Esophagus muscularis mucosa (tissue), 4 donors: ENCODE results near the gene OR1D5.

Source experiments
- CTCF ChIP-seq, 3 experiments: fragments of 200-600 bp in 2 of 3; fragments of 450-650 bp in 1 of 3; sonication (generic) in 2 of 3; IDR thresholded peaks; one replicate each; pipeline ENCODE4 v1.5.1; 2017 to 2019; ENCODE audit warnings: antibody characterized with exemption in 3 of 3, mild to moderate bottlenecking in 2 of 3, moderate library complexity in 1 of 3
- EP300 ChIP-seq: sonication (generic); formaldehyde crosslinking; IDR thresholded peaks from one replicate; pipeline ENCODE4 v1.6.1; 2017; ENCODE audit warnings: antibody characterized with exemption
- POLR2A ChIP-seq: fragments of 450-650 bp; IDR thresholded peaks from one replicate; pipeline ENCODE4 v1.6.1; 2017; ENCODE audit warnings: antibody characterized with exemption, moderate library complexity, mild to moderate bottlenecking, low read depth

- TF ChIP-seq CTCF (IDR thresholded peaks at IDR 0.05) (no peak), EP300 (no peak), POLR2A (no peak)
Measured at GRCh38 chr17:3040882-3041281, 22.5 kb downstream of the OR1D5 start.
